ENCODE measurements around the gene YKT6. TPM values are rescaled to one million over a fixed set of nuclear protein-coding genes. Genes with fewer than 3 reads are reported as not detected.
A peak's percentile ranks its signal among the peaks of the same experiment; 100 is the strongest.

YKT6 gene
- total and polyA plus RNA-seq, 2 donors (not counting 3 experiments of a cell fraction or from before 2014, with no cell fraction given) = 117 to 120 TPM

GRCh38 chr7:44218418-44219201 is 17.8 kb downstream of the YKT6 start:
- no peaks in the 10 kb centered on the region for H3K9me1 ChIP-seq (replicated peaks; ENCODE audit: control insufficient read depth, extremely low read depth, insufficient read depth, low read length)
- H3K9ac ChIP-seq (replicated peaks; ENCODE audit: extremely low read depth, insufficient read depth, low read length) = no peak overlapping the region
- no peak overlapping the region for H3K4me2 ChIP-seq (ENCODE audit: insufficient read depth, low read length)
- dilution Hi-C loops (cut with MboI; ENCODE audit: extremely low pct_ligation_motif_present, low sequenced_read_pairs) = no loop called here
- no peak overlapping the region for H2AFZ ChIP-seq (ENCODE audit: low read depth, low read length)
- POLR2A ChIA-PET = no interaction called here
- CTCF ChIA-PET = interaction anchor here (0.7 to 1.8 kb wide), 5 partner anchors 17 to 347 kb away, joined by 3 to 8 read pairs (median 3); no protein-coding TSS in a partner anchor
- FAIRE-seq = no peak
- no peaks in the 10 kb centered on the region for H3K27me3 ChIP-seq (ENCODE audit: control insufficient read depth in 2 of 2, insufficient read depth in 2 of 2, low read length in 2 of 2)
- H3K79me2 ChIP-seq (ENCODE audit: control insufficient read depth, insufficient read depth, low read length) = no peaks in the 10 kb centered on the region
- no peak for DNase-seq (ENCODE audit: low read depth, low spot score)
- intact Hi-C loops (cut with micrococcal nuclease) = no loop called here
- no peaks in the 10 kb centered on the region for H3K9me3 ChIP-seq (replicated peaks; ENCODE audit: control insufficient read depth, insufficient read depth, low read length)
- TF ChIP-seq CTCF (IDR thresholded peaks at IDR 0.05; ENCODE audit: extremely low read depth in 1 of 2, insufficient read depth in 1 of 2, low read depth in 1 of 2, low read length in 2 of 2) (peak in 1 of 2 donors; percentile 20), POLR2AphosphoS5 (IDR thresholded peaks at IDR 0.05; ENCODE audit: insufficient read depth, low read depth, low read length) (no peak)
- H3K4me1 ChIP-seq (ENCODE audit: control insufficient read depth, extremely low read depth, insufficient read depth, low read length) = no peaks in the 10 kb centered on the region
- H3K4me3 ChIP-seq (replicated peaks in 1 of 3; ENCODE audit: insufficient read depth in 1 of 3, low read depth in 1 of 3, low read length in 3 of 3) = no peak overlapping the region
- H3K27ac ChIP-seq (ENCODE audit: insufficient read depth, low read depth, low read length) = no peak overlapping the region
- no peaks in the 10 kb centered on the region for H4K20me1 ChIP-seq (replicated peaks; ENCODE audit: control insufficient read depth, extremely low read depth, insufficient read depth, low read length)
- no TSS peak for BruUV-seq (replicated peaks)
- H3K36me3 ChIP-seq (ENCODE audit: control insufficient read depth in 2 of 2, extremely low read depth in 1 of 2, insufficient read depth in 2 of 2, low read length in 2 of 2) = peaks cover 0 to 1% of the 10 kb centered on the region in 2 experiments

GRCh38 chr7:44219371-44220045 is 18.7 kb downstream of the YKT6 start:
- H3K36me3 ChIP-seq (ENCODE audit: control insufficient read depth in 2 of 2, extremely low read depth in 1 of 2, insufficient read depth in 2 of 2, low read length in 2 of 2) = no peaks in the 10 kb centered on the region
- no peak for DNase-seq (ENCODE audit: low read depth, low spot score)
- dilution Hi-C loops (cut with MboI; ENCODE audit: extremely low pct_ligation_motif_present, low sequenced_read_pairs) = no loop called here
- TF ChIP-seq MYC (IDR thresholded peaks at IDR 0.05; ENCODE audit: low read depth, low read length) = no peak
- TF ChIP-seq POLR2A (IDR thresholded peaks at IDR 0.05; ENCODE audit: low read depth, low read length) = no peak
- no peak for TF ChIP-seq GATA2 (IDR thresholded peaks at IDR 0.05; ENCODE audit: insufficient read depth, insufficient read length, low read depth, low read length)
- TF ChIP-seq MAX (IDR thresholded peaks at IDR 0.05; ENCODE audit: insufficient read depth, insufficient read length) = no peak
- no peak for TF ChIP-seq JUN (IDR thresholded peaks at IDR 0.05; ENCODE audit: borderline replicate concordance, insufficient read depth, insufficient read length, low read depth)
- TF ChIP-seq FOS (IDR thresholded peaks at IDR 0.05; ENCODE audit: borderline replicate concordance, insufficient read depth, low read length) = no peak
- no peak for TF ChIP-seq CTCF (IDR thresholded peaks at IDR 0.05; ENCODE audit: extremely low read depth in 1 of 2, insufficient read depth in 1 of 2, low read depth in 1 of 2, low read length in 2 of 2)
- TF ChIP-seq EZH2 (IDR thresholded peaks at IDR 0.05; ENCODE audit: borderline replicate concordance, low read depth, low read length, severe bottlenecking) = no peak
- H3K9me1 ChIP-seq (replicated peaks; ENCODE audit: control insufficient read depth, extremely low read depth, insufficient read depth, low read length) = no peaks in the 10 kb centered on the region
- intact Hi-C loops (cut with micrococcal nuclease) = no loop called here
- H3K9ac ChIP-seq (replicated peaks; ENCODE audit: extremely low read depth, insufficient read depth, low read length) = no peak overlapping the region
- H3K27me3 ChIP-seq (ENCODE audit: control insufficient read depth in 2 of 2, insufficient read depth in 2 of 2, low read length in 2 of 2) = no peaks in the 10 kb centered on the region
- ChIA-PET CTCF (interaction anchor here (0.7 to 1.8 kb wide), 4 partner anchors 16 to 346 kb away, joined by 3 to 8 read pairs (median 3); no protein-coding TSS in a partner anchor), POLR2A (no interaction called here)
- no peaks in the 10 kb centered on the region for H3K79me2 ChIP-seq (ENCODE audit: control insufficient read depth, insufficient read depth, low read length)
- no TSS peak for BruUV-seq (replicated peaks)
- H3K4me1 ChIP-seq (ENCODE audit: control insufficient read depth, extremely low read depth, insufficient read depth, low read length) = no peaks in the 10 kb centered on the region
- no peak overlapping the region for H3K4me2 ChIP-seq (ENCODE audit: insufficient read depth, low read length)
- FAIRE-seq = no peak
- no peak overlapping the region for H2AFZ ChIP-seq (ENCODE audit: low read depth, low read length)
- H3K4me3 ChIP-seq (replicated peaks in 1 of 3; ENCODE audit: insufficient read depth in 1 of 3, low read depth in 1 of 3, low read length in 3 of 3) = no peak overlapping the region
- no peaks in the 10 kb centered on the region for H3K9me3 ChIP-seq (replicated peaks; ENCODE audit: control insufficient read depth, insufficient read depth, low read length)
- H3K27ac ChIP-seq (ENCODE audit: insufficient read depth, low read depth, low read length) = no peak overlapping the region
- no peaks in the 10 kb centered on the region for H4K20me1 ChIP-seq (replicated peaks; ENCODE audit: control insufficient read depth, extremely low read depth, insufficient read depth, low read length)

Measured in endothelial cell of umbilical vein (primary cell).